ENCODE results near the gene LNX1.
"Not testable (repeated sequence)": the region's sequence is repeated elsewhere in the genome, so short reads cannot be mapped to it uniquely, and the experiment has no call there.

The LNX1 gene

DNA sequence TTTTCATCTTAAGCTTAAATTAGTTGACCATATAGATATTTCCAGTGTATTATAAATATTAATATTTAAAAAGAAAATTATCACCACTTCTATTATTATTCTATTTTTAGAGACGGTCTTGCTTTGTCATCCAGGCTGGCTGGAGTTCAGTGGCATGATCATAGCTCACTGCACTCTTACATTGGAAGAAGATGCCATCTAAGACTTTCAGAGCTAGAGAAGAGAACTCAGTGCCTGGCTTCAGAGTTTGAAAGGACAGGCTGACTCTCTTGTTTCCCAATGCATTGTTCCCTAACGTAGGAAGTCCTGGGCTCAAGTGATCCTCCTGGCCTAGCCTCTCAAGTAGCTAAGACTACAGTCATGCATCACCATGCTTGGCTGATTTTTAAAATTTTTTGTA lies 137.9 kb downstream of the LNX1 start:
- no peak for DNase-seq

DNA sequence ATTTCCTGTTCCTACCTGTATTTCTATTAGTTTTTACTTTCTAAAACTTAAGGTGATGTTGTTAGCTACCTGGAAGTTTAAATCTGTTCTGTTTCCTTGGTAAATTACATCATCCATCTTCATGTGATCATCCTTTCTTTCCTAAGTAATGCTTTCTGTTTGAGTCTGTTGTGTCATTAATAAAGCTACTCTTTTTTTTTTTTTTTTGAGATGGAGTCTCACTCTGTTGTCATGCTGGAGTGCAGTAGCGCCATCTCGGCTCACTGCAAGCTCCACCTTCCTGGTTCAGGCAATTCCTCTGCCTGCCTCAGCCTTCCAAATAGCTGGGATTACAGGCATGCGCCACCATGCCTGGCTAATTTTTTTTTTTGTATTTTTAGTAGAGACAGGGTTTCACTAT lies 140.5 kb downstream of the LNX1 start:
- no peak for DNase-seq

DNA sequence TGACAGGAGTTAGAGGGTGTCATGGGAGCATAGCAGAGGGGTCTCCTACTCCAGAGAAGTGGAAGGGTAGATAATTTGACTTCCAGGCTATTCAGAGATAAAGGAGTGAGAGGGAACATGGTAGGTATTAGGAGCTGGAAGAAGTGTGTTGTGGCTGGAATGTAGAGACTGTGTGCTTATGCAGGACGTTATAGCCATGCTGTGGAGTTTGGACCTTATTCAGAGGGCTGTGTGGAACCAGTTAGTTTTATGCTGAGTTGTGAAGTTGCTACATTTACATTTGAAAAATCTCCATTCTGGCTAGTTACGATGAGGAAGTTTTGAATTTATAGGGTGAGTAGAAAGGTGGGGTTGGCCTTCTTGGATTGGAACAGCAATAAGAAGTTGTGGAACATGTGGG lies 146.3 kb downstream of the LNX1 start:
- DNase-seq: no peak

DNA sequence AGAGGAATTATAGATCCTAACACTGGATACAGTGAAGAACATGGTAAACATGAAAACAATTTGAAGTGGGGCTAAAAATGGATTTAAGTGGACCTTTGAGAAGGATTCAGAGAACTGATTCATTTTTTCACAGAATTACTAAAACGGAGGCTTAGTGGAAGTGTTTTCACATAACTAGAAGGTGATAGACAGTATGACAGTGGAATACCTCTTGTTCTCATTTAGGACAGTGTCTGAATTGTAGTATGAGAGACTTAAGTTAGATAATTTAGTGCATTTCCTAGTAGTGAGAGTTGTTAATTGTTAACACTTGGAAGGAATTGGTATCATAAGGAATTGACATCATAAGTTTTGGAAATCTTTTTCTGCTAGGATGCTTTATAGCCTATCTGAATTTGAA lies 149.7 kb downstream of the LNX1 start:
- no peak for DNase-seq

DNA sequence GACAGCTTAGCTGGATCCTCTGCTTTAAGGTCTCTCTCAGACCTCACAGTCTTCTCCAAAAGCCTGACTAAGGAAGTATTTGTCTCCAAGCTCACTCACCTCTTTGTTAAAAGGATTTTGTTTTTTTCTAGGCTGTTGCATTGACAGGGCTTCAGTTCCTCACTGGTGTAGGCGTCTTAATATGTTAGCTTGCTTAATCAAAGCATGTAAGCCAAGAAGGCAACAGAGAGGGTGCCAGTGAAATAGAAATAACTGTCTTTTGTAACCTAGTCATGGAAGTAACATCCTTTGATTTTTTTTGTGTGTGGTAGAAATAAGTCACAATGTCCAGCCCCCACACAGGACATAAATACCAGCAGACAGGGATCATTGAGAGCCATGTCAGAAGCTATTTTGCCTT lies 155.0 kb downstream of the LNX1 start:
- no peak for DNase-seq

DNA sequence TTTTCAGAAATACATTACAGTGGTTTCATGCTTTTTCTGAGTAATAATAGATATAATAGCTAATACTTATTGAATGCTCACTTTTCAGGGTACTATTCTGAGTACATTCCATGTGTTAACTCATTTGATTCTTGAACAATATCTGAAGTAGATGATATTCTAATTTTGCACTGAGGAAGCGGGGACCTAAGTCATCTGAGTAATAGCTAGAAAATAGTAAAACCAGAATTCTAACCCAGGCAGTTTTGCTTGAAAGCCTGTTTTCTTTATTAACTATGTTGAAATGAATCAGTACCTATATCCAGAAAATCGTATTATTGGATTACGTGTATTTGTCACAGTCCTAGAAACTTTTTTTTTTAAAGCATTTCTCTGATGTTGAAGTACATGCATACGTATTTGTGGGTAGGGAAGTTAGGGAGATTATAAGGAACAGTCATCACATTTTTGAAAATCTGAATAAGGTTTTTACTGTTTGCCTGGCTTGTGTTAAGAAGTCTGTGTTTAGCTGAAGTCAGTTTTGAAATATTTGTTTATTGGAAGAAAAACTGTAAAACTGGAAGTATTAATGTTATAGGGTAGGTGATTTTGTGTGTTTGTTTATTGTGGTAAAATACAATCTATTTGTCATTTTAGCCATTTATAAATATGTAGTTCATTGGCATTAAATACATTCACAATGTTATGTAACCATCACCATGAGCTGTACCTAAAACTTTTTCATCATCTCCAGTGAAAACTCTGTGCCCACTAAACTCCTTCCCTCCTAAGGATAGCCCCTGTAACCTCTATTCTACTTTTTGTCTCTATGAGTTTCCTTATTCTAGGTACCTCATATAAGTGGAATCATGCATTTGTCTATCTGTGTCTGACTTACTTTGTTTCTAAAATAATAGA lies 158.5 kb downstream of the LNX1 start:
- no peak for DNase-seq

DNA sequence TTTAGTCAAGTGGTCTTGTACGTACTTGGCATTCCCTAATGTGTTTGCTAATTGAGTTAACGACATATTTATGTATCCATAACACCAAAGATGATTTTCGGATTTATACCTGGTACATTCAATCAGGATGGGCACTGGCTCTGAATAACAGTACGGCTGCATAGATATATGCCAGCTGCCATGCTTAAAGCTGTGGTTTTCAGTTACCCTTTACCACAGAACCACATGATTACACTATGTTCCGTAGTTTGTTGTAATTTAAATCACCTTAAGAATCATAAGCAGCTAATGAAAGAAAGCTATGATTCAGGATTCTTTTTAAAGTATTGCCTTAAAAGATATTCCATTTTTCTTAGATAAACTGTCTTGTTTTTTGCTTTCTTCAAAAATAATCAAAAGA lies 160.2 kb downstream of the LNX1 start:
- DNase-seq: no peak

DNA sequence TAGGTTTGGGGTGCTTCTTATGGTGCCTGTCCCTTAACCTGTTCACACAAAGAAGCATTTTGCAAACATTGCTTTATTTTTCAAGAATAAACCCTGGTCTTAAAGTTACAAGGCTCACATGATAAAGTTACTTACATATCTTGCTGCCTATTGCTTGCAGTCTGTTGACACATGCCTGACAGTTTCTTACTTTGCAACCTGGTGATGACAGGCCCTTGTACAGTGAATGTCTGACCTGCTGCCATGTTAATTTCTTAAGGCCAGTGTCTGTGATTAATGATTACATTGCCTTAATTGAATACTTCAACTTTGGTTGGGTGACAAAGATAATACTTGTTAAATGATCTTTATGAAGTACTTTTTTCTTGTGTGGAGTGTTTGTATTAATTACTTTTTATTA lies 163.9 kb downstream of the LNX1 start:
- no peak for DNase-seq

DNA sequence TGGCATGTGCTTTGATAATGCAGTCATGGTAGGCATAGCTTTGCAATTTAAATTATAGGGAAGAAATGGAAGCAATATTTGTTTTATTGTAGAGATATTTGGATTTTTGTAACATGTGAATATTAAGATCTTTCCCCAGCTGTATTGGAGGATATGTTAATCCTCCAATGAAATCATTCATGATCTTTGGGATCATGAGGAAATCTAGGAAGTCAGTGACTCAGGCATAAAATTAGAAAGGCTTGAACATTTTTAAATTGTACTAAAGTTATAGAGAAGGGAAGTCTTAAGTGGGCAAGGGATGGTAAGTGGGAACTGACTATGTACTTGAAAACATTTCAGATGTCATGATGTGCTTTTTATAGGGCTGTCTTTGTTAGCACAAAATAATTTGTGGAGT lies 167.0 kb downstream of the LNX1 start:
- DNase-seq: no peak

DNA sequence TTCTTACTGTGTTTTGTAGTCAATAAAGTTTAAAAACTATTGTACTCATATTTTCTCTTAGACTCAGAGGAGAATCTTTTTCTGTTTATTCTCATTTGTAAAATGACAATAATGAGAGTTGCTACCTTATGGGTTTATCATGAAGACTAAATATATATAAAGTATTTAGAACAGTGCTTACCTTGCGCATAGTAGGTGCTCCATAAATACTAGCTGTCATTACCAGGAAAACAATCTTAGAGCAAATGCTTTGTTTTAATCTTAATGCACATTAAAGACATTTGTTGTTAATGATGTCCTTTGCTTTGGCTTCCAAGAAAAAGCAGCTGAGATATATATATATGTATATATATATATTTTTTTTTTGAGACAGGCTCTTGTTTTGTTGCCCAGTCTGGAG lies 168.9 kb downstream of the LNX1 start:
- DNase-seq: no peak

DNA sequence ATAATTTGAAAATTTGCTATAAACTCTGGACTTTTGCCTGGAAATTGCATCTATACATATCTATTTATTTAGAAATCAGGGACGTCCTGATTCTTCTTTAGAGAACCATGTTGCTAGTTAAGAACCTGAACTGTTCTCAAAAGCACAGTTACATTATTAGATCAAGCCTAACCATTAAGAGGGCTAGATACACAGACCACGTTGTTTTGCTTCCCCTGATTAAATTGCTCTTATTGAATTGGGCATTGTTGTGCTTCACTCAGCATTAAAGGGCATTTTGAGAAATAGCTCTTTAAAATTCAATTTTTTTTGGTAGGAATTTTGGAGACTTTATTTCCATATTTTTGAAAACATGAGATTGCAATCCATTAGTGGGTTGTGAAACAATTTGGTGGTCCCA lies 169.5 kb downstream of the LNX1 start:
- no peak for DNase-seq

DNA sequence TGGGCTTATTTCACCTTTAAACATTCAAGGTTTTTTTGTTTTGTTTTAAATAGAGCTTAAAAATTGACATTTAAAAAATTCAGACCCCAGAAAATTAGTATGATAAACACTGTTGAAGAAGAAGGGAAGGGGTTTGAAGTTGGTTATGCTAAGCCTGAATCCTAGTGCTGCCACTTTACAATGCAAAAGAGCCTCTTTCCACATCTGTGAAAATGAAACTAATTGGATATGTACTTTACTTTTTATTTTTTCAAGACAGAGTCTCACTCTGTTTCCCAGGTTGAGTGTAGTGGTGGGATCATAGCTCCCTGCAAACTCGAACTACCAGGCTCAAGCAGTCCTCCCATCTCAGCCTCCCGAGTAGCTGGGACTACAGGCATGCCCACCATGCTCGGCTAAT lies 172.1 kb downstream of the LNX1 start:
- DNase-seq: no peak

DNA sequence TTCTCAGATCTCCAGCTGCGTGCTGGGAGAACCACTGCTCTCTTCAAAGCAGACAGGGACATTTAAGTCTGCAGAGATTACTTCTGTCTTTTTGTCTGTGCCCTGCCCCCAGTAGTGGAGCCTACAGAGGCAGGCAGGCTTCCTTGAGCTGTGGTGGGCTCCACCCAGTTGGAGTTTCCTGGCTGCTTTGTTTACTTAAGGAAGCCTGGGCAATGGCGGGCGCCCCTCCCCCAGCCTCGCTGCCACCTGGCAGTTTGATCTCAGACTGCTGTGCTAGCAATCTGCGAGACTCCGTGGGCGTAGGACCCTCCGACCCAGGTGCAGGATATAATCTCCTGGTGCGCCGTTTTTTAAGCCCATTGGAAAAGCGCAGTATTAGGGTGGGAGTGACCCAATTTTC lies 181.8 kb downstream of the LNX1 start:
- not testable (repeated sequence) for DNase-seq

All from right hindlimb (tissue), 1 donor.